ENCODE results near the gene SLC66A2. TPM values are rescaled to one million over a fixed set of nuclear protein-coding genes. Genes with fewer than 3 reads are reported as not detected.

SLC66A2 gene
- total and polyA plus RNA-seq, 2 of the 13 experiments (the other 11 are each of a cell fraction or from before 2014, with no cell fraction given) = 33.5 to 41.9 TPM

GRCh38 chr18:79964330-79965118, 13.1 kb upstream of the SLC66A2 start, which contains the start of gene HSBP1L1 (continued):
- TF ChIP-seq, protein P1, sequence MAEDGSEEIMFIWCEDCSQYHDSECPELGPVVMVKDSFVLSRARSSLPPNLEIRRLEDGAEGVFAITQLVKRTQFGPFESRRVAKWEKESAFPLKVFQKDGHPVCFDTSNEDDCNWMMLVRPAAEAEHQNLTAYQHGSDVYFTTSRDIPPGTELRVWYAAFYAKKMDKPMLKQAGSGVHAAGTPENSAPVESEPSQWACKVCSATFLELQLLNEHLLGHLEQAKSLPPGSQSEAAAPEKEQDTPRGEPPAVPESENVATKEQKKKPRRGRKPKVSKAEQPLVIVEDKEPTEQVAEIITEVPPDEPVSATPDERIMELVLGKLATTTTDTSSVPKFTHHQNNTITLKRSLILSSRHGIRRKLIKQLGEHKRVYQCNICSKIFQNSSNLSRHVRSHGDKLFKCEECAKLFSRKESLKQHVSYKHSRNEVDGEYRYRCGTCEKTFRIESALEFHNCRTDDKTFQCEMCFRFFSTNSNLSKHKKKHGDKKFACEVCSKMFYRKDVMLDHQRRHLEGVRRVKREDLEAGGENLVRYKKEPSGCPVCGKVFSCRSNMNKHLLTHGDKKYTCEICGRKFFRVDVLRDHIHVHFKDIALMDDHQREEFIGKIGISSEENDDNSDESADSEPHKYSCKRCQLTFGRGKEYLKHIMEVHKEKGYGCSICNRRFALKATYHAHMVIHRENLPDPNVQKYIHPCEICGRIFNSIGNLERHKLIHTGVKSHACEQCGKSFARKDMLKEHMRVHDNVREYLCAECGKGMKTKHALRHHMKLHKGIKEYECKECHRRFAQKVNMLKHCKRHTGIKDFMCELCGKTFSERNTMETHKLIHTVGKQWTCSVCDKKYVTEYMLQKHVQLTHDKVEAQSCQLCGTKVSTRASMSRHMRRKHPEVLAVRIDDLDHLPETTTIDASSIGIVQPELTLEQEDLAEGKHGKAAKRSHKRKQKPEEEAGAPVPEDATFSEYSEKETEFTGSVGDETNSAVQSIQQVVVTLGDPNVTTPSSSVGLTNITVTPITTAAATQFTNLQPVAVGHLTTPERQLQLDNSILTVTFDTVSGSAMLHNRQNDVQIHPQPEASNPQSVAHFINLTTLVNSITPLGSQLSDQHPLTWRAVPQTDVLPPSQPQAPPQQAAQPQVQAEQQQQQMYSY (CRISPR knock-in tag; IDR thresholded peaks at IDR 0.05) = no peak; the same call in 1 of the 2 replicates
- no peak for TF ChIP-seq ZNF501 (CRISPR knock-in tag; IDR thresholded peaks at IDR 0.05)
- TF ChIP-seq SNRNP70 (IDR thresholded peaks at IDR 0.05; ENCODE audit: low read depth, low read length) = no peak
- 0 out of 2 replicates have a peak, but pooled peaks have one; percentile 27 for TF ChIP-seq MAZ (IDR thresholded peaks at IDR 0.05; ENCODE audit: borderline replicate concordance, low read depth, low read length)
- peak; percentile 65; the same call in 1 of the 2 replicates for TF ChIP-seq MAZ (CRISPR knock-in tag; IDR thresholded peaks at IDR 0.05; ENCODE audit: low read depth)
- peak; percentile 90 for TF ChIP-seq ZNF343 (CRISPR knock-in tag; IDR thresholded peaks at IDR 0.05)
- no peak for TF ChIP-seq SOX5 (CRISPR knock-in tag; IDR thresholded peaks at IDR 0.05; ENCODE audit: borderline replicate concordance)
- TF ChIP-seq HES4 (CRISPR knock-in tag; IDR thresholded peaks at IDR 0.05; ENCODE audit: borderline replicate concordance) = peak; percentile 77; the same call in 1 of the 2 replicates
- no peak for TF ChIP-seq RCOR2 (CRISPR knock-in tag; IDR thresholded peaks at IDR 0.05)
- TF ChIP-seq SUZ12 (IDR thresholded peaks at IDR 0.05; ENCODE audit: low read depth, low read length) = no peak
- TF ChIP-seq, protein P2, sequence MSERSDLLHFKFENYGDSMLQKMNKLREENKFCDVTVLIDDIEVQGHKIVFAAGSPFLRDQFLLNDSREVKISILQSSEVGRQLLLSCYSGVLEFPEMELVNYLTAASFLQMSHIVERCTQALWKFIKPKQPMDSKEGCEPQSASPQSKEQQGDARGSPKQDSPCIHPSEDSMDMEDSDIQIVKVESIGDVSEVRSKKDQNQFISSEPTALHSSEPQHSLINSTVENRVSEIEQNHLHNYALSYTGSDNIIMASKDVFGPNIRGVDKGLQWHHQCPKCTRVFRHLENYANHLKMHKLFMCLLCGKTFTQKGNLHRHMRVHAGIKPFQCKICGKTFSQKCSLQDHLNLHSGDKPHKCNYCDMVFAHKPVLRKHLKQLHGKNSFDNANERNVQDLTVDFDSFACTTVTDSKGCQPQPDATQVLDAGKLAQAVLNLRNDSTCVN (CRISPR knock-in tag; IDR thresholded peaks at IDR 0.05; ENCODE audit: borderline replicate concordance) = 0 out of 2 replicates have a peak, but pooled peaks have one; percentile 67
- TF ChIP-seq ZMAT5 (CRISPR knock-in tag; IDR thresholded peaks at IDR 0.05; ENCODE audit: borderline replicate concordance, low read depth) = no peak
- no peak for TF ChIP-seq ZNF224 (CRISPR knock-in tag; IDR thresholded peaks at IDR 0.05)
- no peak for TF ChIP-seq CENPX (CRISPR knock-in tag; IDR thresholded peaks at IDR 0.05)
- TF ChIP-seq ZNF660 (CRISPR knock-in tag; IDR thresholded peaks at IDR 0.05; ENCODE audit: borderline replicate concordance, low read depth) = no peak
- TF ChIP-seq UBTF (CRISPR knock-in tag; IDR thresholded peaks at IDR 0.05) = peak; percentile 93
- TF ChIP-seq MED8 (CRISPR knock-in tag; IDR thresholded peaks at IDR 0.05; ENCODE audit: insufficient replicate concordance) = peak; percentile 55
- peak; percentile 62; the same call in 1 of the 2 replicates for TF ChIP-seq ZNF543 (CRISPR knock-in tag; IDR thresholded peaks at IDR 0.05)
- TF ChIP-seq ZNF230 (CRISPR knock-in tag; IDR thresholded peaks at IDR 0.05) = no peak
- TF ChIP-seq FOXC1 (CRISPR knock-in tag; IDR thresholded peaks at IDR 0.05; ENCODE audit: borderline replicate concordance) = no peak
- TF ChIP-seq MLLT10 (CRISPR knock-in tag; IDR thresholded peaks at IDR 0.05) = no peak
